ENCODE results near the gene SUMF2.
"Not testable (repeated sequence)": the region's sequence is repeated elsewhere in the genome, so short reads cannot be mapped to it uniquely, and the experiment has no call there.

The SUMF2 gene

GRCh38 chr7:56048245-56048644 is 15.8 kb upstream of the SUMF2 start:
- Mint-ChIP-seq H3K4me1 (peaks cover 34% of the 10 kb centered on the region), H3K9me3 (no peaks in the 10 kb centered on the region), H3K27me3 (ENCODE audit: low read depth, poor library complexity) (no peaks in the 10 kb centered on the region), H3K4me3 (no peak overlapping the region), H3K36me3 (ENCODE audit: low read depth) (peaks cover 7% of the 10 kb centered on the region), H3K27ac (peak overlapping the region; percentile 45)
- no peak for TF ChIP-seq CTCF (IDR thresholded peaks at IDR 0.05)
- DNase-seq: no peak

GRCh38 chr7:56048763-56049162 is 15.3 kb upstream of the SUMF2 start:
- H3K36me3 Mint-ChIP-seq (ENCODE audit: low read depth): peaks cover 12% of the 10 kb centered on the region
- H3K4me3 Mint-ChIP-seq; H3K27me3 Mint-ChIP-seq (ENCODE audit: low read depth, poor library complexity); DNase-seq; H3K9me3 Mint-ChIP-seq: not testable (repeated sequence)
- peak overlapping the region; percentile 45 for H3K27ac Mint-ChIP-seq
- peaks cover 40% of the 10 kb centered on the region for H3K4me1 Mint-ChIP-seq

GRCh38 chr7:56051053-56051338 is 13.1 kb upstream of the SUMF2 start:
- peak overlapping the region; percentile 97 for H3K4me3 Mint-ChIP-seq
- no peak for TF ChIP-seq CTCF (IDR thresholded peaks at IDR 0.05)
- H3K4me1 Mint-ChIP-seq: peaks cover 50% of the 10 kb centered on the region
- no peak for DNase-seq
- H3K27me3 Mint-ChIP-seq (ENCODE audit: low read depth, poor library complexity): no peaks in the 10 kb centered on the region
- peaks cover 27% of the 10 kb centered on the region for H3K36me3 Mint-ChIP-seq (ENCODE audit: low read depth)
- H3K9me3 Mint-ChIP-seq: no peaks in the 10 kb centered on the region
- peak overlapping the region; percentile 99 for H3K27ac Mint-ChIP-seq

- TF ChIP-seq CTCF (IDR thresholded peaks at IDR 0.05): no peak
- H3K4me1 Mint-ChIP-seq: peaks cover 49% of the 10 kb centered on the region
- peak within 1 kb of the TSS; percentile 99 for H3K27ac Mint-ChIP-seq
- H3K27me3 Mint-ChIP-seq (ENCODE audit: low read depth, poor library complexity): no peaks in the 10 kb centered on the region
- no peaks in the 10 kb centered on the region for H3K9me3 Mint-ChIP-seq
- H3K4me3 Mint-ChIP-seq: peak within 1 kb of the TSS; percentile 97
- DNase-seq: peak; percentile 96
- H3K36me3 Mint-ChIP-seq (ENCODE audit: low read depth): peaks cover 31% of the 10 kb centered on the region
Measured at GRCh38 chr7:56051339-56052191, 12.5 kb upstream of the SUMF2 start, which contains the start of the genes CCT6A and PSPH. TSS of gene CCT6A (plus strand) at chr7:56051765. CDS start at chr7:56051849, 84 bp downstream. TSS of gene PSPH (minus strand) at chr7:56051444. CDS start at chr7:56021212, 30,232 bp downstream.

GRCh38 chr7:56053379-56053778 is 10.7 kb upstream of the SUMF2 start:
- TF ChIP-seq CTCF (IDR thresholded peaks at IDR 0.05): no peak
- Mint-ChIP-seq H3K27ac (peak overlapping the region; percentile 80), H3K4me1 (peaks cover 42% of the 10 kb centered on the region), H3K27me3 (ENCODE audit: low read depth, poor library complexity) (no peaks in the 10 kb centered on the region), H3K36me3 (ENCODE audit: low read depth) (peaks cover 47% of the 10 kb centered on the region), H3K4me3 (peak overlapping the region; percentile 97), H3K9me3 (no peaks in the 10 kb centered on the region)
- DNase-seq: no peak

GRCh38 chr7:56053993-56054392 is 10.1 kb upstream of the SUMF2 start:
- Mint-ChIP-seq H3K36me3 (ENCODE audit: low read depth) (peaks cover 53% of the 10 kb centered on the region), H3K9me3 (no peaks in the 10 kb centered on the region), H3K27ac (no peak overlapping the region), H3K27me3 (ENCODE audit: low read depth, poor library complexity) (no peaks in the 10 kb centered on the region), H3K4me1 (peaks cover 40% of the 10 kb centered on the region), H3K4me3 (peak overlapping the region; percentile 74)
- no peak for TF ChIP-seq CTCF (IDR thresholded peaks at IDR 0.05)
- no peak for DNase-seq

Data from nephron progenitor cell (in vitro differentiated cells).